Peyer's patch (tissue), 4 donors: ENCODE results near the gene NOL9. TPM values are rescaled to one million over a fixed set of nuclear protein-coding genes. Genes with fewer than 3 reads are reported as not detected.
"Not testable (repeated sequence)": the region's sequence is repeated elsewhere in the genome, so short reads cannot be mapped to it uniquely, and the experiment has no call there.

ENCODE experiments used
- DNase-seq, 3 donors: peaks; one replicate each; pipeline ENCODE4 v3.0.0-alpha.2; 2017 to 2019
- H3K27ac ChIP-seq, 4 donors: fragments of 200-600 bp; sonication (generic); one replicate each; pipeline ENCODE4 v1.5.1; 2016 to 2019
- H3K27me3 ChIP-seq, 2 donors: fragments of 200-600 bp; sonication (generic); one replicate each; pipeline ENCODE4 v1.5.1; 2019
- H3K36me3 ChIP-seq, 3 donors: fragments of 200-600 bp; sonication (generic); one replicate each; pipeline ENCODE4 v1.5.1; 2016 to 2019
- H3K4me1 ChIP-seq, 4 donors: fragments of 200-600 bp; sonication (generic); one replicate each; pipeline ENCODE4 v1.5.1; 2016 to 2019
- H3K4me3 ChIP-seq, 4 donors: fragments of 200-600 bp; sonication (generic); 1 replicate in 3 of 4; 2 replicates in 1 of 4; pipeline ENCODE4 v1.5.1; 2016 to 2019; ENCODE audit warnings: mild to moderate bottlenecking in 1 of 4
- H3K9me3 ChIP-seq, 4 donors: fragments of 200-600 bp; sonication (generic); one replicate each; pipeline ENCODE4 v1.5.1; 2016 to 2019; ENCODE audit warnings: mild to moderate bottlenecking in 1 of 4
- POLR2A ChIP-seq, 2 donors: fragments of 450-650 bp; IDR thresholded peaks; one replicate each; pipeline ENCODE4 v1.5.1; 2017; ENCODE audit warnings: antibody characterized with exemption in 2 of 2, mild to moderate bottlenecking in 2 of 2, moderate library complexity in 2 of 2
- total RNA-seq, 4 donors: library from RNA; depleted of rRNA; stranded (reverse); fragments of >200 nt; gene quantifications; one replicate each; pipeline ENCODE4 v1.1.0, GENCODE V29; 2016
- TF ChIP-seq, protein P1 (sequence below), 6 experiments: fragments of 450-650 bp in 4 of 6; fragments of 200-600 bp in 2 of 6; sonication (generic) in 1 of 6; IDR thresholded peaks; one replicate each; pipeline ENCODE4 v1.5.1; 2017 to 2019; ENCODE audit warnings: antibody characterized with exemption in 6 of 6, mild to moderate bottlenecking in 3 of 6, moderate library complexity in 1 of 6

The NOL9 gene
- total RNA-seq, 4 donors from 2014 or later, result 19.0 to 28.0 (median 22.5) TPM

DNA sequence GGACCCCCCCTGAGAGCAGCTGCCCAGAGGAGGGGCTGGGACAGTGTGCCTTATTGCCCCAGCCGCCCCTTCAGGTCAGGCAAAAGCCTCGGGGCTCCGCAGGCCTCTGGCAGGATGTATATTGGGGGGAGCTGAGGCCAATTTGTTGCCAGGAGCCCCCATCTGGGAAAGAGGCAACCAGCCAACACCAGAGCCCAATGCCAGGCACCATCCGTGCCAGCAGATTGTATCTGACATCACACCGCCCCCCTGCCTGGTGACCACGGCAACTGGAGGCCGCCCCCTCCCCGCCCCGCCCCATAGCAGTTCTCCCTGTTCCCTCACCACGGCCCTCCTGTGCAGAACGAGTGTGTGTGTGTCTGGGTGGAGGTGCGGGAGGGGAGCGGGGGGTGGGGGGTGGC is 59.3 kb downstream of the NOL9 start:
- no peak overlapping the region for H3K4me3 ChIP-seq
- no peaks in the 10 kb centered on the region for H3K9me3 ChIP-seq
- H3K27me3 ChIP-seq, result no peaks in the 10 kb centered on the region
- no peak overlapping the region for H3K27ac ChIP-seq
- DNase-seq, result no peak
- TF ChIP-seq, protein P1, sequence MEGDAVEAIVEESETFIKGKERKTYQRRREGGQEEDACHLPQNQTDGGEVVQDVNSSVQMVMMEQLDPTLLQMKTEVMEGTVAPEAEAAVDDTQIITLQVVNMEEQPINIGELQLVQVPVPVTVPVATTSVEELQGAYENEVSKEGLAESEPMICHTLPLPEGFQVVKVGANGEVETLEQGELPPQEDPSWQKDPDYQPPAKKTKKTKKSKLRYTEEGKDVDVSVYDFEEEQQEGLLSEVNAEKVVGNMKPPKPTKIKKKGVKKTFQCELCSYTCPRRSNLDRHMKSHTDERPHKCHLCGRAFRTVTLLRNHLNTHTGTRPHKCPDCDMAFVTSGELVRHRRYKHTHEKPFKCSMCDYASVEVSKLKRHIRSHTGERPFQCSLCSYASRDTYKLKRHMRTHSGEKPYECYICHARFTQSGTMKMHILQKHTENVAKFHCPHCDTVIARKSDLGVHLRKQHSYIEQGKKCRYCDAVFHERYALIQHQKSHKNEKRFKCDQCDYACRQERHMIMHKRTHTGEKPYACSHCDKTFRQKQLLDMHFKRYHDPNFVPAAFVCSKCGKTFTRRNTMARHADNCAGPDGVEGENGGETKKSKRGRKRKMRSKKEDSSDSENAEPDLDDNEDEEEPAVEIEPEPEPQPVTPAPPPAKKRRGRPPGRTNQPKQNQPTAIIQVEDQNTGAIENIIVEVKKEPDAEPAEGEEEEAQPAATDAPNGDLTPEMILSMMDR (IDR thresholded peaks at IDR 0.05), result no peak
- no peak for TF ChIP-seq POLR2A (IDR thresholded peaks at IDR 0.05)
- H3K36me3 ChIP-seq, result no peaks in the 10 kb centered on the region
- peaks cover 0 to 30% (median 8%) of the 10 kb centered on the region in 4 donors for H3K4me1 ChIP-seq

DNA sequence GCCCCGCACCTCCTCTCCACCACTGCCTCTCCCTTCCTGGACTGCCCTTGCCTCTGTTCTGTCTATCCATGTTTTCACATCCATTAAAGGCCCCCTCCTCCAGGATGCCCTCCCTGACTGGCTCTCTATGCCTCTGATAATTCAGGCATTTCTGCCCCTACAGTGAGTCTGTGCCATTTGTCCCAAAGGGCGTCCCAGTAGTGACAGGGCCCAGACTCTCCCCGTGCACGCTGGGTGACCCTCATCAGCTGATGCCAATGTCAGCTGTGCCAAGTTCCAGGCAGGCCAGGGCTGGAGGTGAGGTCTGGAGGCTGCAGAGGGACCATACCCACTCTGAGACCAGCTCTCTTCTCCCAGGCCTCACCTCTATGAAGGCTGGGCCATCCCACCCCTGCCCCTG is 59.7 kb downstream of the NOL9 start:
- H3K36me3 ChIP-seq, result no peaks in the 10 kb centered on the region
- H3K9me3 ChIP-seq, result no peaks in the 10 kb centered on the region
- no peak overlapping the region for H3K4me3 ChIP-seq
- no peak overlapping the region for H3K27ac ChIP-seq
- peaks cover 0 to 34% (median 8%) of the 10 kb centered on the region in 4 donors for H3K4me1 ChIP-seq
- no peaks in the 10 kb centered on the region for H3K27me3 ChIP-seq
- DNase-seq, result no peak
- TF ChIP-seq POLR2A (IDR thresholded peaks at IDR 0.05), result no peak
- TF ChIP-seq, protein P1 (IDR thresholded peaks at IDR 0.05), result no peak

DNA sequence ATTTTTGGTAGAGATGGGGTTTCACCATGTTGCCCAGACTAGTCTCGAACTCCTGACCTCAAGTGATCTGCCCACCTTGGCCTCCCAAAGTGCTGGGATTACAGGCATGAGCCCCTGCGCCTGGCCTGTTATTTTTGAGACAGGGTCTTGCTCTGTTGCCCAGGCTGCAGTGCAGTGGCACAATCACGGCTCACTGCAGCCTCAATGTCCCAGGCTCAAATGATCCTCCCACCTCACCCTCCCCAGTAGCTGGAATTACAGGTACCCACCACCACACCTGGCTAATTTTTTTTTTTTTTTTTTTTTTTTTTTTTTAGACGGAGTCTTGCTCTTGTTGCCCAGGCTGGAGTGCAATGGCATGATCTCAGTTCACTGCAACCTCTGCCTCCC is 60.5 kb downstream of the NOL9 start:
- not testable (repeated sequence) for H3K4me3 ChIP-seq, H3K27me3 ChIP-seq, H3K36me3 ChIP-seq, H3K27ac ChIP-seq, H3K9me3 ChIP-seq, DNase-seq
- peaks cover 0 to 41% (median 8%) of the 10 kb centered on the region in 4 donors for H3K4me1 ChIP-seq

DNA sequence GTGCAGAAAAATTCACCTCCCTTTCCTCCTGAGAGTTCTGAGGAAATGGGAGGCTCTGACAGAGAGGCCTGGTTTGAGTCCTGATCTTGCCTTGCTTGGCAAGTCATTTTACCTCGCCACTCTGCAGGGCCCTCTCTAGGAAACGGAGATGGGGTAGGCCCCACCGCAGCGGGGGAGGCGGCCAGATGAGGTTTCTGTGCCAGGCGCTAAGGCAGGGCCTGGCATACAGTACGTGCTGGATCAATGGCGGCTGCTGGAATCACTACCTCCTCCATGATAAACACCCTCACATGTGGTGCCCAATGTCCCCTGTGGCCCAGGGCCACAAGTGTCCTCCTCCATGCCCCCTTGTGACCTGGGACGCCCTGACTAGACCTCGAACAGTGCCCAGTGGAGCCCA is 62.3 kb downstream of the NOL9 start:
- TF ChIP-seq POLR2A (IDR thresholded peaks at IDR 0.05), result no peak
- TF ChIP-seq, protein P1 (IDR thresholded peaks at IDR 0.05), result no peak
- no peaks in the 10 kb centered on the region for H3K27me3 ChIP-seq
- no peaks in the 10 kb centered on the region for H3K9me3 ChIP-seq
- no peak overlapping the region for H3K27ac ChIP-seq
- no peak for DNase-seq
- H3K4me1 ChIP-seq, result peaks cover 0 to 32% (median 5%) of the 10 kb centered on the region in 4 donors
- H3K36me3 ChIP-seq, result no peaks in the 10 kb centered on the region
- no peak overlapping the region for H3K4me3 ChIP-seq

DNA sequence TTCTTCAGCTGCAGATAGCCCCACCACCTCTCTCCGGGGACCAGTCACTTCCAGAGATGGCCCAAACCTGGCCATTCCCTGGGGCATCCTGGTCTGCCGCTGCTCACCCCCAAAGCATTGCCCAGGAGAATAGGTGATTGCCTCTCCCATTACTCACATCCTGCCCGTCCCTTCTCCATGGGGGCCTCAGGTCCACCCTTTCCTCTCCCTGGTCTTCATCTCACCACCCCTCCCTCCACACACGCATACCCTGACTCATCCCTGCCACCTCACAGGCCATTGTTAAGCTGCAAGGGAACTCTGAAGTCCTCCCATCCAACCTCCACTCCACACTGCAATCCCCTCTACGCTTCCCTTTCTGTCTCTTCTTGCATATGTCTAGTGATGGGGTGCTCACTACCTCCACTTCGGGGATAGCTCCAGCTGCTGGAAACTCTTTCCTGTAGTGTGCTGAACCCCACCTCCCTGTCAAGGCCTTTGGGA is 62.8 kb downstream of the NOL9 start, which contains the start of gene PLEKHG5:
Gene PLEKHG5, minus strand, starts transcription at position 188 of the 483 bp plus-strand sequence. CDS start 14,096 bp downstream, outside the sequence.
- Histone ChIP-seq H3K9me3 (no peaks in the 10 kb centered on the region), H3K36me3 (no peaks in the 10 kb centered on the region), H3K4me1 (peaks cover 0 to 30% (median 5%) of the 10 kb centered on the region in 4 donors), H3K27me3 (no peaks in the 10 kb centered on the region), H3K27ac (peak within 1 kb of the TSS; percentile 67 to 75 (median 70)), H3K4me3 (peak within 1 kb of the TSS; percentile 61 to 69 (median 65))
- no peak for TF ChIP-seq POLR2A (IDR thresholded peaks at IDR 0.05)
- TF ChIP-seq, protein P1 (IDR thresholded peaks at IDR 0.05), result no peak
- no peak for DNase-seq

DNA sequence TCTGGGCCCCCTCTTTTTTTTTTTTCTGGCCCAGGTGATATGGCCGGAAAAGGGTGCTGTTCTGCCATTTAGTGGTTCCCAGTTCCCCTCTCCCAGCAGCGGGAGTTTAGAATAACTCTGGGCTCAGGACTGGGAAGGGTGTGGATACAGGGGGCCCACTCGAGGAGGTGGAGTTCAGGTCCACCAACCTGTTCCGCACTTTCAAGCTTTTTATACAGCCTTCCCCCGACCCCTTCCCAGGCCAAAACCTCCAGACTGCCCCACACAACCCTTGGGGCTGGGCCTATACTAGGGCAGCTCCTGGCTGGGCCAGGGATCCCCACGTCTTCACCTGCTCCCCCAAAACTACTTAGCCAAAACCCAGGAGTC is 63.2 kb downstream of the NOL9 start:
- Histone ChIP-seq H3K4me3 (peak overlapping the region; percentile 61 to 69 (median 65)), H3K36me3 (no peaks in the 10 kb centered on the region), H3K27ac (peak overlapping the region; percentile 20 to 73 (median 68)), H3K9me3 (no peaks in the 10 kb centered on the region), H3K27me3 (peaks cover 0 to 2% of the 10 kb centered on the region in 2 donors), H3K4me1 (peaks cover 0 to 34% (median 5%) of the 10 kb centered on the region in 4 donors)
- DNase-seq, result no peak
- no peak for TF ChIP-seq POLR2A (IDR thresholded peaks at IDR 0.05)
- TF ChIP-seq, protein P1 (IDR thresholded peaks at IDR 0.05), result no peak
